Ecto neural progenitor cell (in vitro differentiated cells): ENCODE measurements around the gene ARID2.

Source experiments
- DNase-seq: peaks from one replicate; pipeline ENCODE4 v3.0.0-alpha.2; 2018; ENCODE audit warnings: low spot score

Gene ARID2

DNA sequence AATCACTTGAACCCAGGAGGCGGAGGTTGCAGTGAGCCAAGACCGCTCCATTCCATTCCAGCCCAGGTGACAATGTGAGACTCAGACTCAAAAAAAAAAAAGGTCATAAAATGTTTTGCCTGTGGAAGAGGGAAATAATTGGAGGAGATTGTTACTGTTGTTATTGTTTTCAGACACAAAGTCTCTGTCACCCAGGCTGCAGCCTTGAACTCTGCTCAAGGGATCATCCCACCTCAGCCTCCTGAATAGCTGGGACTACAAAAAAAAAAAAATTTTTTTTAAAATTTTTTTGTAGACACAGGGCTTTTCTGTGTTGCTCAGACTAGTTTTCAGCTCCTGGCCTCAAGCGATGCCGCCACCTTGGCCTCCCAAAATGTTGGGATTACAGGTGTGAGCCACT is 33.9 kb downstream of the ARID2 start:
- DNase-seq, result no peak

DNA sequence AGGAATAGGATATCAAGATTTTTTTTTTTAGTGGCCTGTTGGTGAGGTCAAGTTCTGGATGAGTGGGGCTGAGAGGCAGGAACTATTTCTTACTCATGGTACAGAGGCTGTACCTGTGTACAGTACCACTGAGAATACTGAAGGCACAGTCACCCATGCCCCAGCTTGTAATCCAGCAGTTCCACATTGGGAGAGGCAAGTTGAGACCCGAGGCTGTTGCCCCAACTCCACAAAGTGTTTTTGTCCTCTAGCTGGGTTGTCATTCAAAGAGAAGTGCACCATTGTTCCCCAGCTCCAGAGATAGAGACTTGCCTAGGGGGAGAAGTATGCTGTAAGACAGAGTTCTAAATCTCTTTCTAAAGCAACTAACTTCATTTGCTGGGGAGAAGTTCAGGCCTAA is 38.7 kb downstream of the ARID2 start:
- no peak for DNase-seq

DNA sequence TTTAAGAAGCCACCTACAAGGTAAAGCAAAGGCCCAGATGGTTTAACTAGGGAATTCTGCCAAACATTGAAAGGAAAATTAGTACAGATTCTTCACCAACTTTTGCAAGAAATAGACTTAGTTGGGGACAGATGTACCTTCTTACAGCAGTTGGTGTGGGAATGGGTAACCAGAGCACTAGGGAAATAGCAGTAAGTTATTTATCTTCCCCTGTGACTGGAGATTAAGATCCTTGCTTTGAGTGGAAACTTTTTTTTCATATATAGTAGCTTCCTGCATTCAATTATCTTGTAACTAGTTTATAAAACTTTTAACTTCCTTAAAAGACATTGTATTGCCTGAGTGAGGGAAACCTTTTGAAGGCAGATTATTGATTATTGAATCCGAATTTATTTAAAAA is 44.2 kb downstream of the ARID2 start:
- DNase-seq, result no peak

- DNase-seq, result no peak
These were observed 45.1 kb downstream of the ARID2 start for GRCh38 chr12:45774508-45775162.

DNA sequence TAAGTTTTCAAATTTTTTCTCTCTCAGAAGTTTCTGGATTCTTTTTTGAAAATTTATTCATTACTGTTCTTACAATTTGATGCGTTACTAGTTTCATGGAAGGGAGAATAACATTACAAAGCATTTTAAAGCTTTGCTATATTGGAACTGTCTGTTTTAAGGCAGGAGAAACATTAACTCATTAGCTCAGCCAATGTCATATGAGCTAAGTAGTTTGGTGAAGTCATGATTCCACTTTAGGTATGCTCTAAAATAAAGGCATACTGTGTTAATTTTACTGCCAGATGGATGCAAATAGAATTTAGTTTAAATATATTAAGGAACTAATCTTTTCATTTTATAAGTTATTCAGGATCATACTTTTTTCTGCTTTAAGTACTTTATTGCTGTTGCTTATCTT is 46.0 kb downstream of the ARID2 start:
- DNase-seq, result no peak

DNA sequence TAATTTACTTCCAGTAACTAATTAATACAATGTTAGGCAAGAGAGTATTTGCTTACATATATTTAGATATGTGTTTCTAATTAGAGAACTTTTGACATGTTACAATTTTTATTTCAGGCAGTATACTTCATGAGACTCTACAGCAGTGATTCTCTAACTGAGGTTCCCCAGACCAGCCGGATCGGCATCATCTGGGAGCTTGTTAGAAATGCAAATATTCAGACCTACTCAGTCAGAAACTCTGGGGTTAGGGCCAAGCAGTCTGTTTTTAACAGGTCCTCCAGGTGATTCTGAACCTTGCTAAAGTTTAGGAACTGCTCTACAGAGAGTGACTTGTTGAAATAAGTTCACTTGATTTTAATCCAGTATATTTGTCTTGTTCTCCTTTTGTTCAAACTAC is 46.5 kb downstream of the ARID2 start:
- DNase-seq, result no peak

DNA sequence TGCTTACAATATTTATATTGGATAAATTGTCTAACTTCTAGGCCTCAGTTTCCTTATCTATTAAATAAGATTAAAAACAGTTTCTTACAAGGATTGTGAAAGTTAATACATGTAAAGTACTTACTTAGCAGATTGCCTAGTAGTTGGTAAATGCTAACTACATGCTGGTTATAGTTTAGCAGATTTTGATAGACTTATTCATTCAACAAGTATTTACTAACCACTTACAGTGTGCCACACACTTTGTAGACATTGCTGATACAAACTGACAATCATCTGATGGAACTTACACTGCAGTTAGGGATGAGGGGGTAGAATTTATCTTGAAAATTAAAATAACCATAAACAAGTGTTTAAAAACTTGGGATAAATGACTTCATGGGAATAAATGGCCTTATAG is 50.4 kb downstream of the ARID2 start:
- DNase-seq, result no peak

DNA sequence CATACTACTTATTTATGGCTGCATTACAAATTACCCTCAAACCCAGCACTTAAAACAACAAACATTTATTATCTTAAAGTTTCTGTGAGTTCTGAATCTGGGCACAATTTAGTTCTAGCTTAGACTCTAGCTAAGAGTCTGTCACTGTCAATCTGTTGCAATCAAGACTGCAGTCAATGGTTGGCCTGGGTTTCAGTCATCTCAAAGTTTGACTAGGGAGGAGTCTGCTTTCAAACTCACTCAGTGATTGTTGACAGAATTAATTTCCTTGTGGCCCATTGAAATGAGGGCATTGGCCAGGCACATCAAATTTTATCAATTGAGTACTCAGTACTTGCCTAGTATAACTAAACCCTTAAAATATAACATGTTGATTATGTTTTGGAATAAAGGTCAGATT is 51.6 kb downstream of the ARID2 start:
- no peak for DNase-seq

DNA sequence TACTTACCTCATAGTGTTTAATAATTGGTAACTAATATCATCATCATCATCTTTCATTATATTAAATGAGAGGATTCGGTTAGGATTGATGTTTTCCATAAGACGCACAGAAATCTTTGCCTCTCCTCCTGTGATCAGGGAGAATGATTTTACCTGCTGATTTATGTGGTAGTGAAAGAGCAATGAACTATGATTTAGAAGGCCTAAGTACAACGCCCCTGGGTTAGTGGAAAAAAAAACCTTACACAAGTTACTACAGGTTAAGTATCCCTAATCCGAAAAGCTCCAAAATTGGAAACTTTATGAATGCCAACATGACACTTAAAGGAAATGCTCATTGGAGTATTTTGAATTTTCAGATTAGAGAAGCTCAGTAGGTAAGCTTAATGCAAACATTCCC is 55.8 kb downstream of the ARID2 start:
- DNase-seq, result no peak

GRCh38 chr12:45789025-45789424 is 59.5 kb downstream of the ARID2 start:
- no peak for DNase-seq

GRCh38 chr12:45794422-45794821 is 64.9 kb downstream of the ARID2 start:
- DNase-seq, result no peak

DNA sequence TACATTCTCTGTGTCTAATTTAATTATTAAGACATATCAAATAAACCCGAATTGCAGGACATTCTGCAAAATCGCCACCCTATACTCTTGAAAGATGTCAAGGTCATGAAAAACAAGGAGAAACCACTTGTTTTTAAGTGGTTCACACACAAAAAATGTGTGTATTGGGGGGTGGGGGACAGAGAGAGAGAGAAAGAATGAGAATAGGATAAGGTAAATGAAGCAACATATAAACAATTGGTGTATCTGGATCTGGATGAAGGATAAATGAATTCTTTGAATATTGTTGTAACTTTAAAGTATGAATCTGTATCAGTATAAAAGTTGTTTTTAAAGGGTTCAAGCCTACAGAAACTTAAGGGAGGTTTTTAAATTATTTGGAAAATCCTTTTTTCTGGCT is 72.1 kb downstream of the ARID2 start:
- no peak for DNase-seq

DNA sequence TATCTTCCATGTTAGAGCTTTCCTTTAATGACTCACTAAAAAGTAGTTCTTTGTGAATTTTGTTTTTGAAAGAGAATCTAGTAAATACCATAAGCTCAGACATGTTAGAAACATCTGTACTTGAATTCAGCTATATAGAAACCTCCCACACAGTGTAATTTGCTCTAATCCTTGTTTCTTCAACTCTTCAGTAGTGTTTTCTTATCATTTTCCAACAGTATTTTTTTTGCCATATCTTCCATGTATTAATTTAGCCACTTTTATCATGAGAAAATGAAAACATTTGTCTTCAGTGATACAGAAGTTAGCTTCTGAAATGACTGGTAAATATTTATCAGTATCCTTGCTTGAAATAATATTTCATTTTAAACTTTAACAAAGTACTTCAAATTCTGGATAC is 73.6 kb downstream of the ARID2 start:
- DNase-seq, result no peak

DNA sequence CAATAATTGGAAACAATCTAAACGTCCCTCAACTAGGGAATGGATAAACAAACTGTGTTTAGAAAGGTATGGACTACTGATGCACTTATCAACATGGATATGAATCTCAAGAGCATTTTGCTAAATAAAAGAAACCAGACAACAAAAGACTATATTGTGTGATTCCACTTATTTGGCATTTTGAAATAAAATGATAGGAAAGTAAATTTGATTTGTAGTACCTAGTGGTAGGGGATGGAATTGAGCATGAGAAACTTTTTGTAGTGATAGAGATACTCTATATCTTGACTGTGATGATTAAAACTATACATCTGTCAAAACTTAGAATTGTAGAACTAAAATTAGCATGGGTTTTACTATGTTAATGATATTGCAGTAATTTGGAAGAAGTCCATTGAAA is 87.1 kb downstream of the ARID2 start:
- DNase-seq, result no peak

DNA sequence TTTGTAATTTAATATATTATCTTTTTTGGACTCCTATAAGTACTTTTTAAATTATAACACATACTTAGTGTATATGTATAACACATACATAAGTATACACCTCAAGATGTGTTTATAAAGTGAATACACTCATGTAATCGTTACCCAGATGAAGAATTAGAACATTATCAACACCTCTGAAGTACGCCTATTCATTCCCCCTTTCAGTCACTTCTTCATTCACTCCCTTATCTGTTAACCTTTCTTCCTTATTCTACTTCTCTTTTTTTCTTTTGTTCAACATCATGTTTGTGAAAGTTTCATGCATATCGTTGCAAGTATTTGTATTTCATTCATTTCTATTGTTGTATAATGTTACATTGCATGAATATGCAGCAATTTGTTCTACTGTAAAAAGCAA is 98.5 kb downstream of the ARID2 start:
- no peak for DNase-seq

DNA sequence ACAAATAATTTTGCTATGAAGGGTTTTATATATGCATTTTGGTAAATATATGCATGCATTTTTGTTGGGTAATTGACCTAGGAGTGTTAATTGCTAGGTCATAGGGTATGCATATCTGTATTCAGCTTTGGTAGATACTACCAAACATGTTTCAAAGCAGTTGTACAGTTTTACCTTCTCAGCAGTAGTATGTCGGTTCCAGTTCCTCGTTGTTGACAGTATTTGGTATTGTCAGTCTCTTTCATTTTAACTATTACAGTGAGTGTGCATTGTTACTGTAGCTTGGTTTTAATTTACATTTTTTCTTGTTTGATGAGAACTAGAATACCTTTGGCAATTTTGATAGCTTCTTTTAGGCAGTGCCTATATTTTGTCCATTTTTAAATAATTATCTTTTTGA is 98.9 kb downstream of the ARID2 start:
- DNase-seq, result no peak

GRCh38 chr12:45831590-45831989 is 102.1 kb downstream of the ARID2 start:
- DNase-seq, result no peak

DNA sequence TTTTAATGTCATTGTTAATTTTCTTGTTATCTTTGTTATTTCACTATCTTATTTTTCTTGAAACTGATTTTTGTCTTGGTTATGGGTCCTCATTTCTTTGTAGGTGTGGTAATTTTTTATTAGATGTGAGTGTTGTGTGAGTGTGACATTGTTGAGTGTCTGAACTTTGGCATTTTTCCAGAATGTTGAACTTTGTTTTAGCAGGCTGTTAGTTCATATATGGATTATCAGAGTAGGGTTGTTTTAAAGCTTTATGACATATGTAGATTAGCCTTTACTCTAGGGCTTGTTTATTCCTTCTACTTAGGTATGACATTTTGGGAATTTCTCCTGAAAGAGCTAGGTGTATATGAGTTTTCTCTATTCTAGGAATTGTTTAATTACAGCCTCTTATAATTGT is 103.9 kb downstream of the ARID2 start:
- DNase-seq, result no peak

- DNase-seq, result no peak
These were observed 105.3 kb downstream of the ARID2 start for GRCh38 chr12:45834809-45835208.

DNA sequence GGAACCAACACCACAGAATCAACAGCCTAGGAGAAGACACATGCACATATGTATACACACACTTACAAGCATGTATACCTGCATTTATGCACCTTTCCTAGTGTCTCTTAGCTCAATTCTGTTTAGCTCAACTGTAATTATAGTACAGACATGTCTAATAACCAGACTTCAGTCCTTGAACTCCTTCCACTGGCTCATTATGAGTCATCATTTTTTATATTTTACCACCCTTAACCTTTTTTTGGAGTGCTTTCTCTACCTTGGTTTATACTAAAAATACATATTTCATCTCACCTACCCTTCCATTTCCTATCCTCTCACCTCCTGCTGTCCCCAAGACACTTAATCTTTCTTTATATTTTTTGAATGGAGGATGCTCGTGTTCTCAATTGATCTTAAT is 110.4 kb downstream of the ARID2 start:
- DNase-seq, result no peak

DNA sequence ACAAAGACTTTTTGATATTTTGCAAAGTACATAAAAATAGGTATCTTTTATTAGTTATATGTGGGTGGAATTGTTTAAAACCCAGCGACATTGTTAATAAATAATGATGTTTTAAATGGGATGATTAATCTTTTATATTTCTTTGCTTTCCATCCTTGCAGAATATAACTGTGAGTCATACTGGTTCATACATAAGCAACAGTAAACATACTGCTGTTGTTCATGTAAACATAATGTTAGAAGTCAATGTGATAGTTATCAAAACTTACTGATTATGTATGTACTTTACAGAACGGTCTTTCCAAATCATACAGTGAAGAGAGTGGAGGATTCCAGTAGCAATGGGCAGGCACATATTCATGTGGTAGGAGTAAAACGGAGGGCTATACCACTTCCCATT is 119.8 kb downstream of the ARID2 start:
- no peak for DNase-seq

DNA sequence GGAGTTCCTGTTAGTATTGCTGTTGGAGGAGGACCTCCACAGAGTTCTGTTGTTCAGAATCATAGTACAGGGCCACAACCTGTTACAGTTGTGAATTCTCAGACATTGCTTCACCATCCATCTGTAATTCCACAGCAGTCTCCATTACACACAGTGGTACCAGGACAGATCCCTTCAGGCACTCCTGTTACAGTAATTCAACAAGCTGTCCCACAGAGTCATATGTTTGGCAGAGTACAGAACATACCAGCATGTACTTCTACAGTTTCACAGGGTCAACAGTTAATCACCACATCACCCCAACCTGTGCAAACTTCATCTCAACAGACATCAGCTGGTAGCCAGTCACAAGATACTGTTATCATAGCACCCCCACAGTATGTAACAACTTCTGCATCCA is 120.8 kb downstream of the ARID2 start:
- no peak for DNase-seq

GRCh38 chr12:45852508-45852907 is 123.0 kb downstream of the ARID2 start:
- no peak for DNase-seq

DNA sequence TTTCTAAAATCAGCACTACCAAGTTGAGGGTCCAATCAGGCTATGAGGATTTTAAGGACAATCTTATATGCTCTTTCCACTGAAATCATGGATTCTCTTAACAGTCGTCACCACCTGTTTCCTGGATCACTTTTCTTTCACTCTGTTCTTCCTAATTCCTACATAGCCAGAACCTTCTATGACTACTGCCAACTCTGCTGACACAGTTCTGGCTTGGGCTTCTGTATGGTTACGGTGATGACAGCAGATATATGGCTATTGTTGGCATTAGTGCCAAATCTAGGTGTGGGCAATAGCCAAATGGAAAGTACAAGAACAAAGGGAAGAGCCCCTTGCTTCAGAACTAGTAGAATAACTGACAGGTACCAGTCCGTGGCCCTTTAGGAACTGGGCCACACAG is 124.0 kb downstream of the ARID2 start:
- no peak for DNase-seq

DNA sequence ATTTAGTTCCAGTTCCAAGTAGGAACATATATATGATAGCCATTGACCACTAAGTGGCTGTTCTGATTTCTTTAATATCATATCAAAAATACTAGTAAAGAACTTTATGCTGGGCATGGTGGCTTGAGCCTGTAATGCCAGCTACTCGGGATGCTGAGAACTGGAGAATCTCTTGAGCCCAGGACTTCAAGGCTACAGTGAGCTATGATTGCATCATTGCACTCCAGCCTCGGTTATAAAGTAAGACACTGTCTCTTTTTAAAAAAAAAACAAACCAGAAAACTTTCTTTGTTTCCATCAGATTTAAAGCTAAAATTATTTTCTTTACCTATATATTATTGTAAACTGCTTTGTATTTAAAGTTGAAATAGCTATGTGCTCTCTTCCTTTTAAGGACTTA is 133.8 kb downstream of the ARID2 start:
- DNase-seq, result no peak
